Non-pigmented ciliary epithelial cell (primary cell): Measurements from ENCODE around the gene E2F2.

Experiments used
- DNase-seq: peaks from one replicate; pipeline ENCODE4 v3.0.0-alpha.2; 2010; ENCODE audit warnings: low read depth

The E2F2 gene

GRCh38 chr1:23460519-23460918 is 70.5 kb downstream of the E2F2 start:
- no peak for DNase-seq

GRCh38 chr1:23459338-23459757 is 71.7 kb downstream of the E2F2 start:
- no peak for DNase-seq
